VCaP (cell line): Measurements from ENCODE around the gene ACBD7.

Source experiments
- H3K27ac ChIP-seq: fragments of 450-650 bp; 2 replicates; pipeline ENCODE4 v1.5.1; 2017
- CTCF ChIP-seq: fragments of 450-650 bp; conservative IDR thresholded peaks from 2 replicates; pipeline ENCODE4 v1.5.1; 2017; ENCODE audit warnings: mild to moderate bottlenecking, moderate library complexity

Gene ACBD7

GRCh38 chr10:15045380-15045779 is 43.2 kb downstream of the ACBD7 start:
- no peak overlapping the region for H3K27ac ChIP-seq

GRCh38 chr10:15043674-15044073 is 44.9 kb downstream of the ACBD7 start, which contains the start of gene OLAH:
OLAH (plus strand) TSS chr10:15043943; CDS start chr10:15047289, 3,346 bp downstream.
- TF ChIP-seq CTCF = no peak
- no peak within 1 kb of the TSS for H3K27ac ChIP-seq

More at GRCh38 chr10:15045380-15045779, 43.2 kb downstream of the ACBD7 start:
- no peak for TF ChIP-seq CTCF

- no peak overlapping the region for H3K27ac ChIP-seq
- no peak for TF ChIP-seq CTCF
These were observed 50.2 kb downstream of the ACBD7 start for GRCh38 chr10:15038416-15038815.

- no peak overlapping the region for H3K27ac ChIP-seq
- no peak for TF ChIP-seq CTCF
These were observed 50.9 kb downstream of the ACBD7 start for GRCh38 chr10:15037691-15038090.

- no peak for TF ChIP-seq CTCF
- H3K27ac ChIP-seq = no peak overlapping the region
These were observed 52.9 kb downstream of the ACBD7 start for GRCh38 chr10:15035385-15036301.

GRCh38 chr10:15027741-15028140 is 60.8 kb downstream of the ACBD7 start:
- no peak for TF ChIP-seq CTCF
- H3K27ac ChIP-seq = peak overlapping the region; percentile 56
